Natural killer cell (primary cell): ENCODE data around the gene TRIM27. TPM values are rescaled to one million over a fixed set of nuclear protein-coding genes. Genes with fewer than 3 reads are reported as not detected.
"Not testable (repeated sequence)": the region's sequence is repeated elsewhere in the genome, so short reads cannot be mapped to it uniquely, and the experiment has no call there.

Experiments
- ATAC-seq, 3 donors: fragments of 150-1000 bp in 2 of 3; fragments of 200-7000 bp in 1 of 3; cut with Tn5 transposase; 1 replicate in 1 of 3; 2 replicates in 2 of 3; pipeline ENCODE4 v1.10.0; 2021; ENCODE audit warnings: mild to moderate bottlenecking in 2 of 3, moderate library complexity in 2 of 3
- DNase-seq, 2 donors: peaks; one replicate each; pipeline versions ENCODE4 v3.0.0 to v3.0.0-alpha.2; 2013 to 2021; ENCODE audit warnings: mixed read lengths in 1 of 2
- H3K27ac ChIP-seq: one replicate; pipeline ENCODE4 v1.5.1; 2013; ENCODE audit warnings: mild to moderate bottlenecking, low read length
- H3K27me3 ChIP-seq: one replicate; pipeline ENCODE4 v1.6.1; 2013; ENCODE audit warnings: low read length; ENCODE audit not compliant: control insufficient read depth, insufficient read depth
- H3K36me3 ChIP-seq: one replicate; pipeline ENCODE4 v1.6.1; 2013; ENCODE audit warnings: low read length; ENCODE audit not compliant: control insufficient read depth, insufficient read depth
- H3K4me1 ChIP-seq: one replicate; pipeline ENCODE4 v1.6.1; 2013; ENCODE audit warnings: low read length; ENCODE audit not compliant: control insufficient read depth, insufficient read depth
- H3K4me3 ChIP-seq: one replicate; pipeline ENCODE4 v1.5.1; 2013; ENCODE audit warnings: low read length
- H3K9me3 ChIP-seq: one replicate; pipeline ENCODE4 v1.6.1; 2013; ENCODE audit warnings: low read length; ENCODE audit not compliant: control insufficient read depth, insufficient read depth
- H3K27ac Mint-ChIP-seq, 2 donors: one replicate each; pipeline ENCODE4 v1.8.0; 2022; ENCODE audit warnings: mild to moderate bottlenecking in 2 of 2, mixed read lengths in 2 of 2, moderate library complexity in 1 of 2
- H3K27me3 Mint-ChIP-seq, 2 donors: one replicate each; pipeline ENCODE4 v1.8.0; 2022; ENCODE audit warnings: low read depth in 2 of 2, mixed read lengths in 2 of 2
- H3K36me3 Mint-ChIP-seq: one replicate; pipeline ENCODE4 v1.8.0; 2022; ENCODE audit warnings: mixed read lengths
- H3K4me1 Mint-ChIP-seq, 2 donors: one replicate each; pipeline ENCODE4 v1.8.0; 2022; ENCODE audit warnings: mixed read lengths in 2 of 2
- H3K4me3 Mint-ChIP-seq: one replicate; pipeline ENCODE4 v1.8.0; 2022; ENCODE audit warnings: mild to moderate bottlenecking, moderate library complexity, mixed read lengths
- H3K9me3 Mint-ChIP-seq, 2 donors: one replicate each; pipeline ENCODE4 v1.8.0; 2022; ENCODE audit warnings: mixed read lengths in 2 of 2
- CTCF ChIP-seq: fragments of 200-600 bp; IDR thresholded peaks from one replicate; pipeline ENCODE4 v1.8.0; 2022; ENCODE audit warnings: antibody characterized with exemption
- WGBS: methylation state at CpG from one replicate; pipeline ENCODE4 v1.1.7; 2013; ENCODE audit warnings: missing lambda C conversion rate; ENCODE audit not compliant: insufficient coverage; 5-methylcytosine and 5-hydroxymethylcytosine counted together
- intact Hi-C: fragments of 100-400 bp; cut with micrococcal nuclease; formaldehyde crosslinking; loops from one replicate; pipeline ENCODE4 v1.14.2; 2022
- total RNA-seq, 4 donors: library from RNA; stranded (reverse); fragments of 120-200 nt in 1 of 4; gene quantifications; one replicate each; pipeline versions ENCODE4 v1.2.3 to v1.2.4, GENCODE V29; 2013 to 2022

Gene TRIM27
- total RNA-seq, 3 donors from 2014 or later (not counting 1 experiment from before 2014, with no cell fraction given) = 19.3 to 33.6 (median 25.1) TPM

GRCh38 chr6:28956331-28956730, 32.5 kb upstream of the TRIM27 start:
- no peaks in the 10 kb centered on the region for H3K9me3 Mint-ChIP-seq
- ATAC-seq = no peak
- peaks cover 14% of the 10 kb centered on the region for H3K4me1 ChIP-seq
- no peak overlapping the region for H3K4me3 Mint-ChIP-seq
- no peak overlapping the region for H3K27ac Mint-ChIP-seq
- H3K4me3 ChIP-seq = no peak overlapping the region
- H3K27me3 Mint-ChIP-seq = peaks cover 41 to 51% of the 10 kb centered on the region in 2 donors
- no peak for DNase-seq
- no peak overlapping the region for H3K27ac ChIP-seq
- H3K27me3 ChIP-seq = peaks cover 12% of the 10 kb centered on the region
- no peaks in the 10 kb centered on the region for H3K9me3 ChIP-seq
- intact Hi-C loops = no loop called here
- peaks cover 11 to 16% of the 10 kb centered on the region in 2 donors for H3K4me1 Mint-ChIP-seq
- no peaks in the 10 kb centered on the region for H3K36me3 Mint-ChIP-seq
- WGBS = 80% methylated on average over 1 of the region's 3 CpGs
- no peaks in the 10 kb centered on the region for H3K36me3 ChIP-seq
- no peak for TF ChIP-seq CTCF

GRCh38 chr6:28953585-28954258, 29.9 kb upstream of the TRIM27 start:
- DNase-seq = peak in 1 of 2 donors; percentile 42
- no peak for ATAC-seq
- no peaks in the 10 kb centered on the region for H3K9me3 Mint-ChIP-seq
- peaks cover 19 to 31% of the 10 kb centered on the region in 2 donors for H3K27me3 Mint-ChIP-seq
- H3K27ac Mint-ChIP-seq = peak overlapping the region; percentile 36 to 67
- Histone ChIP-seq H3K27me3 (peaks cover 12% of the 10 kb centered on the region), H3K4me1 (peaks cover 14% of the 10 kb centered on the region), H3K9me3 (no peaks in the 10 kb centered on the region), H3K4me3 (no peak overlapping the region), H3K36me3 (no peaks in the 10 kb centered on the region), H3K27ac (no peak overlapping the region)
- no peak for TF ChIP-seq CTCF
- 7% methylated on average over 19 of the region's 22 CpGs for WGBS
- peak overlapping the region; percentile 67 for H3K4me3 Mint-ChIP-seq
- no peaks in the 10 kb centered on the region for H3K36me3 Mint-ChIP-seq
- H3K4me1 Mint-ChIP-seq = peaks cover 11 to 16% of the 10 kb centered on the region in 2 donors
- intact Hi-C loops = no loop called here

GRCh38 chr6:28953039-28953584, 29.3 kb upstream of the TRIM27 start:
- H3K27me3 ChIP-seq = peaks cover 12% of the 10 kb centered on the region
- no peaks in the 10 kb centered on the region for H3K36me3 ChIP-seq
- no peaks in the 10 kb centered on the region for H3K9me3 ChIP-seq
- Mint-ChIP-seq H3K27me3 (peaks cover 18 to 29% of the 10 kb centered on the region in 2 donors), H3K4me1 (peaks cover 11 to 16% of the 10 kb centered on the region in 2 donors), H3K4me3 (peak overlapping the region; percentile 67), H3K36me3 (no peaks in the 10 kb centered on the region), H3K9me3 (no peaks in the 10 kb centered on the region), H3K27ac (peak overlapping the region; percentile 36 to 67)
- H3K4me1 ChIP-seq = peaks cover 14% of the 10 kb centered on the region
- TF ChIP-seq CTCF = no peak
- no peak overlapping the region for H3K27ac ChIP-seq
- H3K4me3 ChIP-seq = no peak overlapping the region
- WGBS = 23% methylated on average over 13 of the region's 13 CpGs
- intact Hi-C loops = no loop called here
- DNase-seq (peak in 1 of 2 donors; percentile 79), ATAC-seq (peak in 2 of 3 donors; percentile 46 to 55)

- H3K27ac ChIP-seq, H3K27ac Mint-ChIP-seq, H3K9me3 ChIP-seq, H3K4me3 Mint-ChIP-seq, H3K27me3 ChIP-seq, H3K36me3 Mint-ChIP-seq, H3K9me3 Mint-ChIP-seq, H3K4me3 ChIP-seq, DNase-seq, intact Hi-C loops, H3K36me3 ChIP-seq, ATAC-seq: not testable (repeated sequence)
- peaks cover 11 to 14% of the 10 kb centered on the region in 2 donors for H3K4me1 Mint-ChIP-seq
- H3K27me3 Mint-ChIP-seq = peaks cover 8 to 12% of the 10 kb centered on the region in 2 donors
- 97% methylated on average over 34 of the region's 41 CpGs for WGBS
- peaks cover 14% of the 10 kb centered on the region for H3K4me1 ChIP-seq
Observed at GRCh38 chr6:28949656-28950195, 25.9 kb upstream of the TRIM27 start.
